MCF 10A (cell line): ENCODE data around the gene SERINC5. TPM values are rescaled to one million over a fixed set of nuclear protein-coding genes. Genes with fewer than 3 reads are reported as not detected.

ENCODE experiments used
- BruUV-seq: library from RNA; stranded (reverse); fragments of 400-500 nt; replicated peaks from 2 replicates; lab custom pipeline; 2021; lab: Mats Ljungman, UMichigan
- CTCF ChIA-PET: fragments of 300-600 bp; sonication (Branson Sonifier 250); formaldehyde crosslinking; extraction: SDS; loops from one replicate; lab custom pipeline; 2021; ENCODE audit warnings: antibody characterized with exemption, inconsistent platforms; lab: Yijun Ruan, JAX
- POLR2A ChIA-PET: fragments of 300-600, 350-650 bp; sonication (Branson Sonifier 250); formaldehyde crosslinking; extraction: SDS; loops from one replicate; lab custom pipeline; 2020; ENCODE audit warnings: antibody characterized with exemption, inconsistent platforms; lab: Yijun Ruan, JAX
- DNase-seq: peaks from one replicate; pipeline ENCODE4 v3.0.0-alpha.2; 2018; ENCODE audit not compliant: unreplicated experiment
- H3K27ac Mint-ChIP-seq: one replicate; pipeline ENCODE4 v1.8.0; 2022; ENCODE audit warnings: mild to moderate bottlenecking, low read depth, mixed read lengths; ENCODE audit not compliant: unreplicated experiment
- H3K27me3 Mint-ChIP-seq: one replicate; pipeline ENCODE4 v1.8.0; 2022; ENCODE audit warnings: mixed read lengths; ENCODE audit not compliant: insufficient read depth, unreplicated experiment
- H3K36me3 Mint-ChIP-seq: one replicate; pipeline ENCODE4 v1.8.0; 2022; ENCODE audit warnings: mild to moderate bottlenecking, moderate library complexity, mixed read lengths; ENCODE audit not compliant: insufficient read depth, unreplicated experiment
- H3K4me1 Mint-ChIP-seq: one replicate; pipeline ENCODE4 v1.8.0; 2022; ENCODE audit warnings: mixed read lengths; ENCODE audit not compliant: insufficient read depth, unreplicated experiment
- H3K4me3 Mint-ChIP-seq: one replicate; pipeline ENCODE4 v1.8.0; 2022; ENCODE audit warnings: mild to moderate bottlenecking, moderate library complexity, mixed read lengths; ENCODE audit not compliant: unreplicated experiment
- H3K9me3 Mint-ChIP-seq: one replicate; pipeline ENCODE4 v1.8.0; 2022; ENCODE audit warnings: mixed read lengths; ENCODE audit not compliant: unreplicated experiment
- CTCF ChIP-seq: fragments of 200-600 bp; IDR thresholded peaks from one replicate; pipeline ENCODE4 v1.8.0; 2022; ENCODE audit warnings: antibody characterized with exemption, mild to moderate bottlenecking; ENCODE audit not compliant: unreplicated experiment
- intact Hi-C: fragments of 100-400 bp; cut with micrococcal nuclease; formaldehyde crosslinking; loops from 2 replicates; pipeline ENCODE4 v1.14.1; 2022
- total RNA-seq: library from RNA; stranded (reverse); gene quantifications from 2 replicates; pipeline ENCODE4 v1.2.3, GENCODE V29; 2022

SERINC5 gene
- total RNA-seq, 1 experiment from 2014 or later, result 17.1 TPM

GRCh38 chr5:80170117-80170535 lies 85.7 kb downstream of the SERINC5 start:
- CTCF ChIA-PET, result interaction anchor here (1.4 kb wide), 1 partner anchor 11 kb away, joined by 7 read pairs; no protein-coding TSS in a partner anchor

GRCh38 chr5:80168388-80169028 lies 87.3 kb downstream of the SERINC5 start:
- ChIA-PET POLR2A (no interaction called here), CTCF (no interaction called here)
- intact Hi-C loops, result no loop called here
- TF ChIP-seq CTCF, result no peak
- no peak for DNase-seq
- no peak overlapping the region for H3K27ac Mint-ChIP-seq
- H3K4me3 Mint-ChIP-seq, result no peak overlapping the region
- no peaks in the 10 kb centered on the region for H3K4me1 Mint-ChIP-seq
- BruUV-seq, result no TSS peak
- H3K36me3 Mint-ChIP-seq, result peaks cover 27% of the 10 kb centered on the region
- H3K9me3 Mint-ChIP-seq, result no peaks in the 10 kb centered on the region
- no peaks in the 10 kb centered on the region for H3K27me3 Mint-ChIP-seq

More at GRCh38 chr5:80170117-80170535, 85.7 kb downstream of the SERINC5 start:
- Mint-ChIP-seq H3K9me3 (no peaks in the 10 kb centered on the region), H3K27me3 (no peaks in the 10 kb centered on the region), H3K4me3 (no peak overlapping the region), H3K27ac (no peak overlapping the region), H3K36me3 (peaks cover 20% of the 10 kb centered on the region), H3K4me1 (no peaks in the 10 kb centered on the region)
- BruUV-seq, result no TSS peak
- DNase-seq, result no peak
- intact Hi-C loops, result no loop called here
- no peak for TF ChIP-seq CTCF
- POLR2A ChIA-PET, result no interaction called here

- Mint-ChIP-seq H3K9me3 (no peaks in the 10 kb centered on the region), H3K36me3 (peaks cover 14% of the 10 kb centered on the region), H3K27me3 (no peaks in the 10 kb centered on the region), H3K4me1 (no peaks in the 10 kb centered on the region), H3K27ac (no peak overlapping the region), H3K4me3 (no peak overlapping the region)
- ChIA-PET POLR2A (no interaction called here), CTCF (interaction anchor here (0.7 kb wide), 1 partner anchor 501 kb away, joined by 3 read pairs; no protein-coding TSS in a partner anchor)
- no peak for DNase-seq
- intact Hi-C loops, result no loop called here
- TF ChIP-seq CTCF, result no peak
- BruUV-seq, result no TSS peak
Observed at GRCh38 chr5:80165452-80165851, 90.4 kb downstream of the SERINC5 start.

GRCh38 chr5:80161165-80161564 lies 94.7 kb downstream of the SERINC5 start:
- no peaks in the 10 kb centered on the region for H3K27me3 Mint-ChIP-seq
- ChIA-PET CTCF (interaction anchor here (0.6 kb wide), 1 partner anchor 18 kb away, joined by 3 read pairs; no protein-coding TSS in a partner anchor), POLR2A (no interaction called here)
- TF ChIP-seq CTCF, result no peak
- no peaks in the 10 kb centered on the region for H3K4me1 Mint-ChIP-seq
- H3K36me3 Mint-ChIP-seq, result peaks cover 13% of the 10 kb centered on the region
- intact Hi-C loops, result no loop called here
- H3K4me3 Mint-ChIP-seq, result no peak overlapping the region
- DNase-seq, result no peak
- no TSS peak for BruUV-seq
- H3K9me3 Mint-ChIP-seq, result no peaks in the 10 kb centered on the region
- no peak overlapping the region for H3K27ac Mint-ChIP-seq
